IMR-90 (cell line): ENCODE data around the gene CDK11A. TPM values are rescaled to one million over a fixed set of nuclear protein-coding genes. Genes with fewer than 3 reads are reported as not detected.
A peak's percentile ranks its signal among the peaks of the same experiment; 100 is the strongest.

Experiments used
- ATAC-seq: fragments of 200-7000 bp; cut with Tn5 transposase; 2 replicates; pipeline ENCODE4 v1.9.1; 2020; ENCODE audit warnings: low read depth, mild to moderate bottlenecking, moderate library complexity
- BruUV-seq: library from RNA; stranded (reverse); fragments of 400-500 nt; replicated peaks from 2 replicates; lab custom pipeline; 2021; lab: Mats Ljungman, UMichigan
- CTCF ChIA-PET: fragments of 300-600 bp; formaldehyde crosslinking; extraction: SDS; loops from one replicate; lab custom pipeline; 2021; ENCODE audit warnings: antibody characterized with exemption; lab: Yijun Ruan, JAX
- POLR2A ChIA-PET: fragments of 300-600 bp; sonication (Branson Sonifier 250); formaldehyde crosslinking; loops from one replicate; lab custom pipeline; 2022; ENCODE audit warnings: antibody characterized with exemption; ENCODE audit not compliant: unreplicated experiment; lab: Charles Lee
- DNase-seq: peaks from one replicate; pipeline ENCODE4 v3.0.0; 2013
- H2AFZ ChIP-seq: replicated peaks from 2 replicates; pipeline ENCODE3; 2013; ENCODE audit warnings: low read length, mild to moderate bottlenecking; ENCODE audit not compliant: poor library complexity
- H2AK5ac ChIP-seq: 2 replicates; pipeline ENCODE4 v1.6.1; 2013; ENCODE audit warnings: low read depth, low read length, inconsistent platforms
- H2AK9ac ChIP-seq: replicated peaks from 2 replicates; pipeline ENCODE3; 2013; ENCODE audit warnings: mild to moderate bottlenecking, low read depth, low read length, moderate library complexity; ENCODE audit not compliant: poor library complexity
- H2BK120ac ChIP-seq: 2 replicates; pipeline ENCODE4 v1.6.1; 2013; ENCODE audit warnings: low read depth, low read length, inconsistent platforms
- H2BK15ac ChIP-seq: 3 replicates; pipeline ENCODE4 v1.6.1; 2013; ENCODE audit warnings: low read depth, low read length, inconsistent platforms
- H2BK20ac ChIP-seq: 2 replicates; pipeline ENCODE4 v1.6.1; 2013; ENCODE audit warnings: low read depth, mild to moderate bottlenecking, inconsistent platforms, low read length, moderate library complexity
- H2BK5ac ChIP-seq: 2 replicates; pipeline ENCODE4 v1.6.1; 2013; ENCODE audit warnings: mild to moderate bottlenecking, low read depth, low read length, inconsistent platforms; ENCODE audit not compliant: poor library complexity, severe bottlenecking
- H3K14ac ChIP-seq: replicated peaks from 2 replicates; pipeline ENCODE4 v1.6.1; 2013; ENCODE audit warnings: low read depth, low read length, inconsistent platforms
- H3K18ac ChIP-seq: 2 replicates; pipeline ENCODE4 v1.6.1; 2013; ENCODE audit warnings: low read depth, low read length, control low read depth
- H3K23ac ChIP-seq: 2 replicates; pipeline ENCODE4 v1.6.1; 2013; ENCODE audit warnings: low read depth, low read length, inconsistent platforms
- H3K27ac ChIP-seq: 2 replicates; pipeline ENCODE4 v1.5.1; 2013; ENCODE audit warnings: mild to moderate bottlenecking, control low read depth, low read length; ENCODE audit not compliant: insufficient read depth
- H3K27me3 ChIP-seq: 2 replicates; pipeline ENCODE4 v1.6.1; 2013; ENCODE audit warnings: low read length; ENCODE audit not compliant: control insufficient read depth, insufficient read depth
- H3K36me3 ChIP-seq: 2 replicates; pipeline ENCODE4 v1.6.1; 2013; ENCODE audit warnings: low read length, mixed read lengths; ENCODE audit not compliant: control insufficient read depth, insufficient read depth
- H3K4ac ChIP-seq: 2 replicates; pipeline ENCODE4 v1.6.1; 2013; ENCODE audit warnings: low read depth, low read length, inconsistent platforms
- H3K4me1 ChIP-seq: 2 replicates; pipeline ENCODE4 v1.6.1; 2013; ENCODE audit warnings: low read length, mixed read lengths; ENCODE audit not compliant: control insufficient read depth, insufficient read depth
- H3K4me2 ChIP-seq: 2 replicates; pipeline ENCODE4 v1.6.1; 2013; ENCODE audit warnings: low read depth, mild to moderate bottlenecking, control low read depth, low read length, moderate library complexity
- H3K4me3 ChIP-seq: 2 replicates; pipeline ENCODE4 v1.5.1; 2013; ENCODE audit warnings: low read depth, mild to moderate bottlenecking, control low read depth, low read length, moderate library complexity; ENCODE audit not compliant: insufficient read depth
- H3K56ac ChIP-seq: 2 replicates; pipeline ENCODE4 v1.6.1; 2013; ENCODE audit warnings: low read length, inconsistent platforms; ENCODE audit not compliant: insufficient read depth; ENCODE audit errors: extremely low read depth
- H3K79me1 ChIP-seq, 2 experiments: 2 replicates each; pipeline ENCODE4 v1.6.1; 2013; ENCODE audit warnings: low read length in 2 of 2, inconsistent platforms in 1 of 2, low read depth in 1 of 2
- H3K9ac ChIP-seq: 2 replicates; pipeline ENCODE4 v1.6.1; 2013; ENCODE audit warnings: low read depth, low read length, control low read depth
- H3K9me1 ChIP-seq: 2 replicates; pipeline ENCODE4 v1.6.1; 2013; ENCODE audit warnings: low read length, inconsistent platforms; ENCODE audit not compliant: insufficient read depth
- H3K9me3 ChIP-seq: 2 replicates; pipeline ENCODE4 v1.6.1; 2013; ENCODE audit warnings: low read length; ENCODE audit not compliant: control insufficient read depth, insufficient read depth
- H4K20me1 ChIP-seq: 2 replicates; pipeline ENCODE4 v1.6.1; 2013; ENCODE audit warnings: low read length, inconsistent platforms; ENCODE audit not compliant: insufficient read depth
- H4K5ac ChIP-seq: 2 replicates; pipeline ENCODE4 v1.6.1; 2013; ENCODE audit warnings: mild to moderate bottlenecking, low read depth, low read length, control low read depth
- H4K8ac ChIP-seq, 2 experiments: 2 replicates each; pipeline ENCODE4 v1.6.1; 2013; ENCODE audit warnings: low read depth in 2 of 2, low read length in 2 of 2, control low read depth in 1 of 2, inconsistent platforms in 1 of 2
- H4K91ac ChIP-seq: 2 replicates; pipeline ENCODE4 v1.6.1; 2013; ENCODE audit warnings: low read depth, low read length, inconsistent platforms; ENCODE audit not compliant: insufficient read depth
- BHLHE40 ChIP-seq: fragments of 150-350 bp; IDR thresholded peaks from 2 replicates; pipeline ENCODE4 v1.6.1; 2016; ENCODE audit warnings: mild to moderate bottlenecking, low read depth, low read length
- FOS ChIP-seq: fragments of 150-350 bp; IDR thresholded peaks from 2 replicates; pipeline ENCODE4 v1.6.1; 2016; ENCODE audit warnings: low read depth, low read length
- MAFK ChIP-seq: IDR thresholded peaks from 2 replicates; pipeline ENCODE4 v1.6.1; 2012; ENCODE audit warnings: low read depth, low read length, improper control_type of control experiment
- NFE2L2 ChIP-seq: fragments of 150-350 bp; IDR thresholded peaks from 2 replicates; pipeline ENCODE4 v1.6.1; 2016; ENCODE audit warnings: low read depth, mild to moderate bottlenecking, low read length
- POLR2A ChIP-seq: IDR thresholded peaks from 2 replicates; pipeline ENCODE4 v1.6.1; 2012; ENCODE audit warnings: mild to moderate bottlenecking, low read depth, low read length
- RAD21 ChIP-seq: IDR thresholded peaks from 2 replicates; pipeline ENCODE4 v1.6.1; 2012; ENCODE audit warnings: low read length, improper control_type of control experiment
- RFX5 ChIP-seq: IDR thresholded peaks from 2 replicates; pipeline ENCODE4 v1.8.0; 2012; ENCODE audit warnings: low read depth, mild to moderate bottlenecking, low read length, moderate library complexity
- WGBS, 2 experiments: methylation state at CpG; one replicate each; pipeline versions ENCODE4 v1.1.5 to v1.1.7; 2013; ENCODE audit warnings: missing lambda C conversion rate in 2 of 2; ENCODE audit not compliant: insufficient read length in 1 of 2; ENCODE audit errors: extremely low coverage in 2 of 2; 5-methylcytosine and 5-hydroxymethylcytosine counted together
- dilution Hi-C: fragments of 300-500 bp; cut with HindIII; formaldehyde crosslinking; loops from one replicate; pipeline ENCODE4 v1.14.3; 2018; ENCODE audit warnings: low sequenced_read_pairs; ENCODE audit not compliant: unreplicated experiment
- in situ Hi-C: fragments of 300-500 bp; cut with MboI; formaldehyde crosslinking; loops from 3 replicates; pipeline ENCODE4 v1.14.3; 2019; ENCODE audit warnings: low sequenced_read_pairs, inconsistent platforms, mixed read lengths
- intact Hi-C: fragments of 100-400 bp; cut with micrococcal nuclease; formaldehyde crosslinking; loops from 2 replicates; pipeline ENCODE4 v1.10.0; 2022
- polyA plus RNA-seq, 3 experiments: library from polyadenylated mRNA; depleted of rRNA; stranded (reverse); fragments of >200 nt; gene quantifications; 2 replicates each; pipeline ENCODE4 v1.2.3, GENCODE V29; 2012; ENCODE audit warnings: low replicate concordance in 1 of 3
- total RNA-seq: library from RNA; depleted of rRNA; stranded (reverse); fragments of >200 nt; gene quantifications from 2 replicates; pipeline ENCODE4 v1.2.3, GENCODE V29; 2012

Gene CDK11A
- total and polyA plus RNA-seq, 2 of the 4 experiments (the other 2 are of a cell fraction): 1.8 to 20.0 TPM

GRCh38 chr1:1756661-1757421 is 32.7 kb upstream of the CDK11A start:
- no peak overlapping the region for H2AFZ ChIP-seq
- peaks cover 13% of the 10 kb centered on the region; the same call in 1 of the 2 replicates for H4K20me1 ChIP-seq
- no peak overlapping the region for H3K4ac ChIP-seq
- no peak overlapping the region for H4K91ac ChIP-seq
- no peak overlapping the region for H3K18ac ChIP-seq
- no peak overlapping the region for H4K5ac ChIP-seq
- in situ Hi-C loops: no loop called here
- CTCF ChIA-PET: no interaction called here
- H3K9ac ChIP-seq: no peak overlapping the region
- no peak for ATAC-seq
- no peak overlapping the region for H4K8ac ChIP-seq
- 99% methylated on average over 17 of the region's 33 CpGs; no CpG with 5 or more reads in 1 of the 2 experiments for WGBS, 2 experiments
- no peak overlapping the region for H3K23ac ChIP-seq
- no peak overlapping the region for H2BK15ac ChIP-seq
- BruUV-seq: no TSS peak
- no peak overlapping the region for H2BK5ac ChIP-seq
- H2AK9ac ChIP-seq: peak overlapping the region; percentile 8
- no peaks in the 10 kb centered on the region for H3K27me3 ChIP-seq
- intact Hi-C loops: no loop called here
- no peak for DNase-seq
- POLR2A ChIA-PET: no interaction called here
- dilution Hi-C loops: no loop called here
- H3K56ac ChIP-seq: no peak overlapping the region
- no peak overlapping the region for H3K4me3 ChIP-seq
- H3K9me3 ChIP-seq: no peaks in the 10 kb centered on the region
- no peak overlapping the region for H3K4me2 ChIP-seq
- H3K27ac ChIP-seq: no peak overlapping the region
- peaks cover 5 to 21% of the 10 kb centered on the region in 2 experiments; a peak in 3 of 4 replicates for H3K79me1 ChIP-seq
- no peaks in the 10 kb centered on the region; the same call in 1 of the 2 replicates for H3K9me1 ChIP-seq
- no peak overlapping the region for H3K14ac ChIP-seq
- H2BK120ac ChIP-seq: no peak overlapping the region
- H2AK5ac ChIP-seq: no peak overlapping the region
- H3K36me3 ChIP-seq: peaks cover 63% of the 10 kb centered on the region
- H2BK20ac ChIP-seq: no peak overlapping the region
- no peak for TF ChIP-seq RAD21
- TF ChIP-seq RFX5: no peak
- no peak for TF ChIP-seq MAFK
- no peak for TF ChIP-seq FOS
- TF ChIP-seq NFE2L2: no peak
- no peak for TF ChIP-seq BHLHE40
- no peak for TF ChIP-seq POLR2A
- no peaks in the 10 kb centered on the region for H3K4me1 ChIP-seq
